ENCODE measurements around the gene ZNF385D. TPM values are rescaled to one million over a fixed set of nuclear protein-coding genes. Genes with fewer than 3 reads are reported as not detected.

Gene ZNF385D
- total and polyA plus RNA-seq, 4 donors: 12.1 to 118 (median 61.1) TPM

- 91 to 92% methylated on average over 6 of the region's 6 CpGs for whole genome bisulfite sequencing, 2 donors
- Histone ChIP-seq H3K27ac (ENCODE audit: low read depth in 1 of 2, low read length in 2 of 2) (no peak overlapping the region), H3K36me3 (ENCODE audit: control insufficient read depth in 1 of 2, insufficient read depth in 2 of 2, low read length in 1 of 2) (no peaks in the 10 kb centered on the region), H3K27me3 (ENCODE audit: control insufficient read depth in 1 of 2, insufficient read depth in 2 of 2, low read length in 1 of 2) (no peaks in the 10 kb centered on the region), H3K4me3 (ENCODE audit: low read length in 2 of 2) (no peak overlapping the region), H3K9me3 (ENCODE audit: control insufficient read depth, low read length) (no peaks in the 10 kb centered on the region), H3K4me1 (ENCODE audit: control insufficient read depth in 1 of 2, insufficient read depth in 2 of 2, low read length in 2 of 2) (peaks cover 2% of the 10 kb centered on the region in 2 donors)
- intact Hi-C loops (cut with DNase I): no loop called here
- ATAC-seq (ENCODE audit: low FRiP score): no peak
- DNase-seq: no peak
Observed at GRCh38 chr3:21599890-21600289, 151.1 kb downstream of the ZNF385D start.

DNA sequence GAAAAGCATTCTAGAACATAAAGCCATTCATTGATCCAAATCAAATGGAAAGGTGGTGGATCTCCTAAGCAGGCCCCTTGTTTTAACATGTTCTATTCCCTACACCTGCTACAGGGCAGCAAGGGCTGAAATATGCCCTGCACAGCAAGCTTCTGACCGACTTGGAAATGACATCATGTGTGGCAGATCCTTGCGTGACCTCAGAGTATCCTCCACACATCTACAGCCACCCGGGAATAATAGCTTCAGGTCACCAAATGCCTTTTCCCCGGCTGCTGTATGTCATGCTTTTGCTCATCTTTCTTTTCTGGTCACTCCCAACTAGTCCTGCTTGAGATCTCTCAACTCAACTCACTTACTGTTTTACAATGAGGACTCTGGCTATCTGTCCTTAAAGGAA is 158.2 kb downstream of the ZNF385D start:
- Histone ChIP-seq H3K27ac (ENCODE audit: low read depth in 1 of 2, low read length in 2 of 2) (no peak overlapping the region), H3K36me3 (ENCODE audit: control insufficient read depth in 1 of 2, insufficient read depth in 2 of 2, low read length in 1 of 2) (no peaks in the 10 kb centered on the region), H3K4me3 (ENCODE audit: low read length in 2 of 2) (no peak overlapping the region), H3K9me3 (ENCODE audit: control insufficient read depth, low read length) (no peaks in the 10 kb centered on the region), H3K4me1 (ENCODE audit: control insufficient read depth in 1 of 2, insufficient read depth in 2 of 2, low read length in 2 of 2) (peaks cover 0 to 2% of the 10 kb centered on the region in 2 donors), H3K27me3 (ENCODE audit: control insufficient read depth in 1 of 2, insufficient read depth in 2 of 2, low read length in 1 of 2) (no peaks in the 10 kb centered on the region)
- DNase-seq: no peak
- intact Hi-C loops (cut with DNase I): no loop called here
- no peak for ATAC-seq (ENCODE audit: low FRiP score)
- 68 to 83% methylated on average over 4 of the region's 4 CpGs for WGBS, 2 donors

DNA sequence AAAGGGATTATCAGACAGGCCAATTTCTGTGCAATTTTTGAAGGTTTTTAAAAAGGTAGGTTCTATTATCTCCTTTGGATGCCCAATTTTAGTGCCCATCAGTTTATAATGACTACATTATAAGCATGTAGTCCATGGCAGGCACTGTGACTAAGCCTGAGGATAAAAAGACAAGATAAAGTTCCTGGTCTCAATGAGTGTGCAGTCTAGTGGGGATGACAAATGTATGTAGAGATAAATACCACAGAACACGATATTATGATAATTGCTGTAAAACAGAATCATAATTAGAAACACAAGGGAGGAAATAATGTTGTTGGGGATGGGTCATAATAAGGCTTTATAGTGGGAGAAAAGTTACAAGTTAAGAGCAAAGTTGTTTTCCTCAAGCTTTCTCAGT is 163.1 kb downstream of the ZNF385D start:
- WGBS, 2 donors: 79 to 81% methylated on average over 1 of the region's 1 CpG
- peaks cover 0 to 3% of the 10 kb centered on the region in 2 donors for H3K4me1 ChIP-seq (ENCODE audit: control insufficient read depth in 1 of 2, insufficient read depth in 2 of 2, low read length in 2 of 2)
- no peak overlapping the region for H3K4me3 ChIP-seq (ENCODE audit: low read length in 2 of 2)
- intact Hi-C loops (cut with DNase I): loop anchor here in 1 of 2 donors (10.0 kb wide), 2 partner anchors 57 to 157 kb away; no protein-coding TSS in a partner anchor
- DNase-seq: no peak
- peaks cover 0 to 2% of the 10 kb centered on the region in 2 donors for H3K36me3 ChIP-seq (ENCODE audit: control insufficient read depth in 1 of 2, insufficient read depth in 2 of 2, low read length in 1 of 2)
- no peaks in the 10 kb centered on the region for H3K27me3 ChIP-seq (ENCODE audit: control insufficient read depth in 1 of 2, insufficient read depth in 2 of 2, low read length in 1 of 2)
- no peaks in the 10 kb centered on the region for H3K9me3 ChIP-seq (ENCODE audit: control insufficient read depth, low read length)
- ATAC-seq (ENCODE audit: low FRiP score): no peak
- no peak overlapping the region for H3K27ac ChIP-seq (ENCODE audit: low read depth in 1 of 2, low read length in 2 of 2)

- intact Hi-C loops (cut with DNase I): loop anchor here in 1 of 2 donors (10.0 kb wide), 2 partner anchors 60 to 160 kb away; no protein-coding TSS in a partner anchor
Observed at GRCh38 chr3:21585216-21585740, 165.7 kb downstream of the ZNF385D start.

GRCh38 chr3:21573291-21573690 is 177.7 kb downstream of the ZNF385D start:
- Histone ChIP-seq H3K27me3 (ENCODE audit: control insufficient read depth in 1 of 2, insufficient read depth in 2 of 2, low read length in 1 of 2) (no peaks in the 10 kb centered on the region), H3K9me3 (ENCODE audit: control insufficient read depth, low read length) (peaks cover 2% of the 10 kb centered on the region), H3K4me1 (ENCODE audit: control insufficient read depth in 1 of 2, insufficient read depth in 2 of 2, low read length in 2 of 2) (peaks cover 0 to 7% of the 10 kb centered on the region in 2 donors), H3K27ac (ENCODE audit: low read depth in 1 of 2, low read length in 2 of 2) (no peak overlapping the region), H3K36me3 (ENCODE audit: control insufficient read depth in 1 of 2, insufficient read depth in 2 of 2, low read length in 1 of 2) (no peaks in the 10 kb centered on the region), H3K4me3 (ENCODE audit: low read length in 2 of 2) (no peak overlapping the region)
- no peak for DNase-seq
- ATAC-seq (ENCODE audit: low FRiP score): no peak
- 39 to 49% methylated on average over 2 of the region's 2 CpGs for WGBS, 2 donors
- intact Hi-C loops (cut with DNase I): no loop called here

More at GRCh38 chr3:21585216-21585740, 165.7 kb downstream of the ZNF385D start:
- ATAC-seq (ENCODE audit: low FRiP score) (no peak), DNase-seq (no peak)
- WGBS, 2 donors: 56 to 57% methylated on average over 3 of the region's 3 CpGs
- Histone ChIP-seq H3K27me3 (ENCODE audit: control insufficient read depth in 1 of 2, insufficient read depth in 2 of 2, low read length in 1 of 2) (no peaks in the 10 kb centered on the region), H3K9me3 (ENCODE audit: control insufficient read depth, low read length) (no peaks in the 10 kb centered on the region), H3K36me3 (ENCODE audit: control insufficient read depth in 1 of 2, insufficient read depth in 2 of 2, low read length in 1 of 2) (peaks cover 0 to 2% of the 10 kb centered on the region in 2 donors), H3K27ac (ENCODE audit: low read depth in 1 of 2, low read length in 2 of 2) (no peak overlapping the region), H3K4me3 (ENCODE audit: low read length in 2 of 2) (no peak overlapping the region), H3K4me1 (ENCODE audit: control insufficient read depth in 1 of 2, insufficient read depth in 2 of 2, low read length in 2 of 2) (peaks cover 3 to 6% of the 10 kb centered on the region in 2 donors)

DNA sequence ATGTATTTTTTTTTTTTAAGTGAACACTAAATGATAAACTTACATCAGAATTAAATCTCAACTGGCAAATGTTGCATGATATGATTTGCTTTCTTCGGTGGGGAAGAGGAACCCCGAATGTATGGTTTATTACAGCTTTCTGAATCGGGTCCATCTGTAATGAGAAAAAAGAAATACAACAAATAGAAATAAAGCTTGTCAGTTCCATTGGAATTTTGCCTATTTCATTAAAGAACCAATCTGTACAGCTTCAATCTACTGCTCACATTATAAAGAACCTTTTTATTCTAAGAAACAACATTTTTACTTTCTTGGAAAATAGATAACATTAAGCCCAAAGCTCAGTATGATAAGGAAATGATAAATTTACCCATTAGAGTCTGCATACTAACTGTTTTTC is 186.5 kb downstream of the ZNF385D start:
- no peak overlapping the region for H3K4me3 ChIP-seq (ENCODE audit: low read length in 2 of 2)
- no peaks in the 10 kb centered on the region for H3K4me1 ChIP-seq (ENCODE audit: control insufficient read depth in 1 of 2, insufficient read depth in 2 of 2, low read length in 2 of 2)
- no peak for ATAC-seq (ENCODE audit: low FRiP score)
- 27 to 39% methylated on average over 3 of the region's 3 CpGs for WGBS, 2 donors
- H3K9me3 ChIP-seq (ENCODE audit: control insufficient read depth, low read length): no peaks in the 10 kb centered on the region
- DNase-seq: no peak
- intact Hi-C loops (cut with DNase I): no loop called here
- peaks cover 2 to 3% of the 10 kb centered on the region in 2 donors for H3K36me3 ChIP-seq (ENCODE audit: control insufficient read depth in 1 of 2, insufficient read depth in 2 of 2, low read length in 1 of 2)
- no peak overlapping the region for H3K27ac ChIP-seq (ENCODE audit: low read depth in 1 of 2, low read length in 2 of 2)
- no peaks in the 10 kb centered on the region for H3K27me3 ChIP-seq (ENCODE audit: control insufficient read depth in 1 of 2, insufficient read depth in 2 of 2, low read length in 1 of 2)

DNA sequence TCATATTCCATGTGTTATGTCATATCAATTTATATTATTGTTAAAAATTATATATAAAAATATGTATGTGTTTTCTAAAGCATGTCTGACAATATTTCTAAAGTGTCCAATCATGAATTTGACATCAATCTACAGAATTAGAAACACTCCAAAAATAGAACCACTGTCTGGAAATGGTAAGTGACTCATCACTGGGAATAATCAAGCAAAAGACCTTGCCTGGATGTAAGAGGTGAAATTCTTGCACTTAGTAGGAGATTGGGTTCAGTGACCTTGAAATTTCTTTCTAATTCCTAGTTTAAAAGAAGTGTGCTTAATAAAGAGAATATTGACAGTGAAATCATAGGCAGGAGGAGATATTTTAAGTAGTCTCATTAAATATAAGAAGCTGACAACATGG is 188.8 kb downstream of the ZNF385D start:
- no peak overlapping the region for H3K27ac ChIP-seq (ENCODE audit: low read depth in 1 of 2, low read length in 2 of 2)
- intact Hi-C loops (cut with DNase I): no loop called here
- no peak for ATAC-seq (ENCODE audit: low FRiP score)

DNA sequence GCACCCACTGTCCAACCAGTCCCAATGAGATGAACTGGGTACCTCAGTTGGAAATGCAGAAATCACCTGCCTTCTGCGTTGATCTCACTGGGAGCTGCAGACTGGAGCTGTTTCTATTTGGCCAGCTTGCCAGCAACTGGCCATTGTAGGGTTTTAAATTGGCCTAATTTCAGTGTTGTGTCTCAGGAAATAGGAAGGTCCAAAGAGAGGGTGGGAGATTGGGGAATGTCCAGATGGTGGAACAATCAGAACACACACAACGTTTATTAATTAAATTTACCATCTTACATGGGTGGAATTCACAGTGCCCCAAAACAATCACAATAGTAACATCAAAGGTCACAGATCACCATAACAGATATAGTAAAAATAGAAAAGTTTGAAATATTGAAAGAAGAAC is 189.5 kb downstream of the ZNF385D start:
- Histone ChIP-seq H3K9me3 (ENCODE audit: control insufficient read depth, low read length) (no peaks in the 10 kb centered on the region), H3K4me3 (ENCODE audit: low read length in 2 of 2) (no peak overlapping the region), H3K36me3 (ENCODE audit: control insufficient read depth in 1 of 2, insufficient read depth in 2 of 2, low read length in 1 of 2) (peaks cover 2 to 3% of the 10 kb centered on the region in 2 donors), H3K4me1 (ENCODE audit: control insufficient read depth in 1 of 2, insufficient read depth in 2 of 2, low read length in 2 of 2) (no peaks in the 10 kb centered on the region), H3K27me3 (ENCODE audit: control insufficient read depth in 1 of 2, insufficient read depth in 2 of 2, low read length in 1 of 2) (no peaks in the 10 kb centered on the region), H3K27ac (ENCODE audit: low read depth in 1 of 2, low read length in 2 of 2) (no peak overlapping the region)
- ATAC-seq (ENCODE audit: low FRiP score) (no peak), DNase-seq (no peak)
- intact Hi-C loops (cut with DNase I): no loop called here
- WGBS, 2 donors: 87 to 93% methylated on average over 2 of the region's 2 CpGs

More for the DNA sequence above, 188.8 kb downstream of the ZNF385D start:
- H3K4me1 ChIP-seq (ENCODE audit: control insufficient read depth in 1 of 2, insufficient read depth in 2 of 2, low read length in 2 of 2): no peaks in the 10 kb centered on the region
- H3K27me3 ChIP-seq (ENCODE audit: control insufficient read depth in 1 of 2, insufficient read depth in 2 of 2, low read length in 1 of 2): no peaks in the 10 kb centered on the region
- H3K4me3 ChIP-seq (ENCODE audit: low read length in 2 of 2): no peak overlapping the region
- H3K36me3 ChIP-seq (ENCODE audit: control insufficient read depth in 1 of 2, insufficient read depth in 2 of 2, low read length in 1 of 2): peaks cover 2 to 3% of the 10 kb centered on the region in 2 donors
- no peak for DNase-seq
- no peaks in the 10 kb centered on the region for H3K9me3 ChIP-seq (ENCODE audit: control insufficient read depth, low read length)

GRCh38 chr3:21551019-21551418 is 200.0 kb downstream of the ZNF385D start:
- DNase-seq: no peak
- Histone ChIP-seq H3K27me3 (ENCODE audit: control insufficient read depth in 1 of 2, insufficient read depth in 2 of 2, low read length in 1 of 2) (no peaks in the 10 kb centered on the region), H3K4me1 (ENCODE audit: control insufficient read depth in 1 of 2, insufficient read depth in 2 of 2, low read length in 2 of 2) (peaks cover 0 to 7% of the 10 kb centered on the region in 2 donors), H3K9me3 (ENCODE audit: control insufficient read depth, low read length) (no peaks in the 10 kb centered on the region), H3K36me3 (ENCODE audit: control insufficient read depth in 1 of 2, insufficient read depth in 2 of 2, low read length in 1 of 2) (no peaks in the 10 kb centered on the region), H3K27ac (ENCODE audit: low read depth in 1 of 2, low read length in 2 of 2) (no peak overlapping the region), H3K4me3 (ENCODE audit: low read length in 2 of 2) (no peak overlapping the region)
- WGBS, 2 donors: 90 to 95% methylated on average over 2 of the region's 2 CpGs
- no peak for ATAC-seq (ENCODE audit: low FRiP score)
- intact Hi-C loops (cut with DNase I): no loop called here

Measured in aorta (tissue), 5 donors.